ENCODE measurements around the gene OSTF1.

Gene OSTF1

DNA sequence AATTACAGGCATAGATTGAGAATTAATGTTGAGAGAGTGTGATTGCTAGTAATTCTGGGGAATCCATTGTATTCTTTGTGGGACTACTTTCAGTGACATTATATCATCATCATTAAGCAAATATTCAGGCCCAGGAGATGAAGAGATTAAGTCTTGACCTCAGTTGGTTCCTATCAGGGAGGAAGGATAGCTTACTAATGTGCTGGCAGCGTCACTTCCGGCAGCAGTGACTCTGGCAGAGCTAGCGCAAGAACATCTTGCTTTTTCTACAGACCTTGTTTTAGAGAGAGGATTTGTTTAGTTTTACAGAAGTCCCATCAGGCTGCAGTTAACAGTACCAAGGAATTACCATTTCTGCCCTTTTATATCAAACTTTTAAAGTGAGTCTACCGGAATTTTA is 20.3 kb downstream of the OSTF1 start:
- ATAC-seq: no peak
- TF ChIP-seq SNAI2 (CRISPR knock-in tag; IDR thresholded peaks at IDR 0.05): no peak
- TF ChIP-seq, protein P1, sequence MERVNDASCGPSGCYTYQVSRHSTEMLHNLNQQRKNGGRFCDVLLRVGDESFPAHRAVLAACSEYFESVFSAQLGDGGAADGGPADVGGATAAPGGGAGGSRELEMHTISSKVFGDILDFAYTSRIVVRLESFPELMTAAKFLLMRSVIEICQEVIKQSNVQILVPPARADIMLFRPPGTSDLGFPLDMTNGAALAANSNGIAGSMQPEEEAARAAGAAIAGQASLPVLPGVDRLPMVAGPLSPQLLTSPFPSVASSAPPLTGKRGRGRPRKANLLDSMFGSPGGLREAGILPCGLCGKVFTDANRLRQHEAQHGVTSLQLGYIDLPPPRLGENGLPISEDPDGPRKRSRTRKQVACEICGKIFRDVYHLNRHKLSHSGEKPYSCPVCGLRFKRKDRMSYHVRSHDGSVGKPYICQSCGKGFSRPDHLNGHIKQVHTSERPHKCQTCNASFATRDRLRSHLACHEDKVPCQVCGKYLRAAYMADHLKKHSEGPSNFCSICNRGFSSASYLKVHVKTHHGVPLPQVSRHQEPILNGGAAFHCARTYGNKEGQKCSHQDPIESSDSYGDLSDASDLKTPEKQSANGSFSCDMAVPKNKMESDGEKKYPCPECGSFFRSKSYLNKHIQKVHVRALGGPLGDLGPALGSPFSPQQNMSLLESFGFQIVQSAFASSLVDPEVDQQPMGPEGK (CRISPR knock-in tag; IDR thresholded peaks at IDR 0.05; ENCODE audit: borderline replicate concordance): no peak
- TF ChIP-seq ZNF8 (CRISPR knock-in tag; IDR thresholded peaks at IDR 0.05): no peak
- TF ChIP-seq TOX (CRISPR knock-in tag; IDR thresholded peaks at IDR 0.05; ENCODE audit: borderline replicate concordance): no peak

DNA sequence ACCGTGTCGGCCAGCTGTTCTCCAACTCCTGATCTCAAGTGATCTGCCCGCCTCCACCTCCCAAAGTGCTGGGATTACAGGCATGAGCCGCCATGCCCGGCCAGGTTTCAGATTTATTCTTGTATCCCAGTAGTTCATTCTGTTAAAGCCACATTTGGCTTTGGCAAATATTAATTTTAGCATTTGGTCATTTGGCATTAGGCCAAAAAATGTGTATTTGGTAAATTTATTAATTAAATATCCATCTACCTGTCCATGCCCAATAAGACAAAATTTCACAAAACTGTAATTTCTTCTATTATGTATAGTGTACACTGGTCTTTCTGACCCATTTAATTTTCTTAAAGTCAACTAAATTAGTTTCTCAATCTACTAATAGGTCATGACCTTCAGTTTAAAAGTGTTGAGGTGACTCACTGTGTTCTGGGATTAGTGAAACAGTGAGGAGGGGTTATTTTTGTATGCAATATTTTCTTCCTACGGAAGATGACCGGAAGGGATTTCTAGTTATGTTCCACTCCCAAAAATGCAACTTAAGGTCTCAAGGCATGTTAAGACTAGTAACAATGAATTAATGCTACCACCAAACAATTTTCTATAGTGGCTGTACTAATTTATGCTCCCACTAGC is 21.0 kb downstream of the OSTF1 start:
- no peak for ATAC-seq
- TF ChIP-seq ZNF565 (CRISPR knock-in tag; conservative IDR thresholded peaks at IDR 0.05; ENCODE audit: low read depth) (no peak), ZNF70 (CRISPR knock-in tag; IDR thresholded peaks at IDR 0.05) (no peak), TOX (CRISPR knock-in tag; IDR thresholded peaks at IDR 0.05; ENCODE audit: borderline replicate concordance) (no peak), CSDC2 (CRISPR knock-in tag; IDR thresholded peaks at IDR 0.05) (no peak), ISL1 (CRISPR knock-in tag; IDR thresholded peaks at IDR 0.05) (no peak), ZNF8 (CRISPR knock-in tag; IDR thresholded peaks at IDR 0.05) (no peak), ESRRG (CRISPR knock-in tag; IDR thresholded peaks at IDR 0.05) (no peak)
- TF ChIP-seq, protein P2, sequence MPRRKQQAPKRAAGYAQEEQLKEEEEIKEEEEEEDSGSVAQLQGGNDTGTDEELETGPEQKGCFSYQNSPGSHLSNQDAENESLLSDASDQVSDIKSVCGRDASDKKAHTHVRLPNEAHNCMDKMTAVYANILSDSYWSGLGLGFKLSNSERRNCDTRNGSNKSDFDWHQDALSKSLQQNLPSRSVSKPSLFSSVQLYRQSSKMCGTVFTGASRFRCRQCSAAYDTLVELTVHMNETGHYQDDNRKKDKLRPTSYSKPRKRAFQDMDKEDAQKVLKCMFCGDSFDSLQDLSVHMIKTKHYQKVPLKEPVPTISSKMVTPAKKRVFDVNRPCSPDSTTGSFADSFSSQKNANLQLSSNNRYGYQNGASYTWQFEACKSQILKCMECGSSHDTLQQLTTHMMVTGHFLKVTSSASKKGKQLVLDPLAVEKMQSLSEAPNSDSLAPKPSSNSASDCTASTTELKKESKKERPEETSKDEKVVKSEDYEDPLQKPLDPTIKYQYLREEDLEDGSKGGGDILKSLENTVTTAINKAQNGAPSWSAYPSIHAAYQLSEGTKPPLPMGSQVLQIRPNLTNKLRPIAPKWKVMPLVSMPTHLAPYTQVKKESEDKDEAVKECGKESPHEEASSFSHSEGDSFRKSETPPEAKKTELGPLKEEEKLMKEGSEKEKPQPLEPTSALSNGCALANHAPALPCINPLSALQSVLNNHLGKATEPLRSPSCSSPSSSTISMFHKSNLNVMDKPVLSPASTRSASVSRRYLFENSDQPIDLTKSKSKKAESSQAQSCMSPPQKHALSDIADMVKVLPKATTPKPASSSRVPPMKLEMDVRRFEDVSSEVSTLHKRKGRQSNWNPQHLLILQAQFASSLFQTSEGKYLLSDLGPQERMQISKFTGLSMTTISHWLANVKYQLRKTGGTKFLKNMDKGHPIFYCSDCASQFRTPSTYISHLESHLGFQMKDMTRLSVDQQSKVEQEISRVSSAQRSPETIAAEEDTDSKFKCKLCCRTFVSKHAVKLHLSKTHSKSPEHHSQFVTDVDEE (CRISPR knock-in tag; IDR thresholded peaks at IDR 0.05): no peak
- TF ChIP-seq, protein P3, sequence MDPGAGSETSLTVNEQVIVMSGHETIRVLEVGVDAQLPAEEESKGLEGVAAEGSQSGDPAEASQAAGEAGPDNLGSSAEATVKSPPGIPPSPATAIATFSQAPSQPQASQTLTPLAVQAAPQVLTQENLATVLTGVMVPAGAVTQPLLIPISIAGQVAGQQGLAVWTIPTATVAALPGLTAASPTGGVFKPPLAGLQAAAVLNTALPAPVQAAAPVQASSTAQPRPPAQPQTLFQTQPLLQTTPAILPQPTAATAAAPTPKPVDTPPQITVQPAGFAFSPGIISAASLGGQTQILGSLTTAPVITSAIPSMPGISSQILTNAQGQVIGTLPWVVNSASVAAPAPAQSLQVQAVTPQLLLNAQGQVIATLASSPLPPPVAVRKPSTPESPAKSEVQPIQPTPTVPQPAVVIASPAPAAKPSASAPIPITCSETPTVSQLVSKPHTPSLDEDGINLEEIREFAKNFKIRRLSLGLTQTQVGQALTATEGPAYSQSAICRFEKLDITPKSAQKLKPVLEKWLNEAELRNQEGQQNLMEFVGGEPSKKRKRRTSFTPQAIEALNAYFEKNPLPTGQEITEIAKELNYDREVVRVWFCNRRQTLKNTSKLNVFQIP (CRISPR knock-in tag; IDR thresholded peaks at IDR 0.05; ENCODE audit: borderline replicate concordance, low read depth): no peak

DNA sequence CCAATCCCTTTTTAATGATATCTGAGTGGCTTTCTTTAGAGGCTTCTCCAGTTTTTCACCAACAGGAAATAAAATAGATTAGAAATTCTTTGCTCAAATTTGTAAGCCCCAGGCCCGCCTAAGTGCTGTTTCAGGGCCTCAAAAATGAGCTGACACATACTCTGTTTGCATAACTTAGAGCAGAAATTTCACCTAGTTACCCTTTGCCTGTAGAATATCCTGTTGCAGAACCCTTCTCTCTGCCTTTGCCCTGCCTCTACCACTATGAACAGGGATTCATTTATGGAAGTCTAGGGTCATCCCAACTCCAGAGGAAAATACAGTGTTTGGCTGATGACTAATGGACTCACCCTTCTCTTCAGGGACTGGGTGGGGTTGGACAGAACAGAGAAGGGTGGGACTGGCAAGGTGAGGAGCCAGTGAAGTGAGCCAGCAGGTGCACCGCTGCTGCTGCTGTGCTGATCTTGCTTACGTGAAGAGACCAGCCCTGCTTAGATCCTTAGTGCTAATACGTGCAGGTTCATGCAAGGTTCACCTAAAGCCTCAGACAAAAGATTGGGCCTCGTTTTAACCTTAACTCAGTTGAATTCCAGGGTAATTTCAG is 22.8 kb downstream of the OSTF1 start:
- no peak for ATAC-seq
- TF ChIP-seq, protein P1 (CRISPR knock-in tag; IDR thresholded peaks at IDR 0.05; ENCODE audit: borderline replicate concordance): no peak
- TF ChIP-seq, protein P3 (CRISPR knock-in tag; IDR thresholded peaks at IDR 0.05; ENCODE audit: borderline replicate concordance, low read depth): no peak
- TF ChIP-seq ZNF70 (CRISPR knock-in tag; IDR thresholded peaks at IDR 0.05) (no peak), ZNF565 (CRISPR knock-in tag; conservative IDR thresholded peaks at IDR 0.05; ENCODE audit: low read depth) (no peak), PPARA (CRISPR knock-in tag; IDR thresholded peaks at IDR 0.05; ENCODE audit: borderline replicate concordance) (no peak), ARNTL (CRISPR knock-in tag; IDR thresholded peaks at IDR 0.05; ENCODE audit: borderline replicate concordance, low read depth) (no peak), RARB (CRISPR knock-in tag; IDR thresholded peaks at IDR 0.05) (no peak), CSDC2 (CRISPR knock-in tag; IDR thresholded peaks at IDR 0.05) (no peak), TCF4 (CRISPR knock-in tag; IDR thresholded peaks at IDR 0.05; ENCODE audit: borderline replicate concordance) (no peak), OSR1 (CRISPR knock-in tag; IDR thresholded peaks at IDR 0.05) (no peak)
- TF ChIP-seq, protein P2 (CRISPR knock-in tag; IDR thresholded peaks at IDR 0.05): no peak
- TF ChIP-seq, protein P4, sequence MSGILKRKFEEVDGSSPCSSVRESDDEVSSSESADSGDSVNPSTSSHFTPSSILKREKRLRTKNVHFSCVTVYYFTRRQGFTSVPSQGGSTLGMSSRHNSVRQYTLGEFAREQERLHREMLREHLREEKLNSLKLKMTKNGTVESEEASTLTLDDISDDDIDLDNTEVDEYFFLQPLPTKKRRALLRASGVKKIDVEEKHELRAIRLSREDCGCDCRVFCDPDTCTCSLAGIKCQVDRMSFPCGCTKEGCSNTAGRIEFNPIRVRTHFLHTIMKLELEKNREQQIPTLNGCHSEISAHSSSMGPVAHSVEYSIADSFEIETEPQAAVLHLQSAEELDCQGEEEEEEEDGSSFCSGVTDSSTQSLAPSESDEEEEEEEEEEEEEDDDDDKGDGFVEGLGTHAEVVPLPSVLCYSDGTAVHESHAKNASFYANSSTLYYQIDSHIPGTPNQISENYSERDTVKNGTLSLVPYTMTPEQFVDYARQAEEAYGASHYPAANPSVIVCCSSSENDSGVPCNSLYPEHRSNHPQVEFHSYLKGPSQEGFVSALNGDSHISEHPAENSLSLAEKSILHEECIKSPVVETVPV (CRISPR knock-in tag; IDR thresholded peaks at IDR 0.05): no peak
